GM18517 (cell line): ENCODE data around the gene ATP5PD.
"Not testable (repeated sequence)": the region's sequence is repeated elsewhere in the genome, so short reads cannot be mapped to it uniquely, and the experiment has no call there.

Experiments used
- ATAC-seq: cut with Tn5 transposase; IDR thresholded peaks from one replicate; pipeline ENCODE4 v1.9.1; 2021; ENCODE audit warnings: mild to moderate bottlenecking, moderate library complexity; ENCODE audit not compliant: unreplicated experiment

ATP5PD gene

GRCh38 chr17:75059369-75060345 is 12.9 kb upstream of the ATP5PD start:
- ATAC-seq = no peak

DNA sequence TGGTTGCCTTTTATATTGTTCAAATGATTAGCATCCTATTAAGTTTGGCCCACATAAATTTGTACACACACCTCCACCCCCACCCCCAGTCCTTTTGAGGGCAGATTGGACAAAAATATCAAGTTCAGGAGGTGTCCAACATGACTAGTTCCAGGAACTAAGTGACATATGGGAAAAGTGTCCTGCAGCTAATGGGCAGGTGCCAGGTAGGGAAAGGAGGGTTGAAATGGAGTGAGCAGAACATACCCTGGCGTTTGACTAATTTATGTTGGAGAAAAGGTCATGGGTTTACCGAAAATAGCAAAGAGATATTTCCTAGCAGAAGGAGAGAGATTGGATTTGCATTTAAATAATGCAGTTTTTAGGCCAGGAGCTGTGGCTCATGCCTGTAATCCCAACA is 5.2 kb upstream of the ATP5PD start:
- no peak for ATAC-seq

DNA sequence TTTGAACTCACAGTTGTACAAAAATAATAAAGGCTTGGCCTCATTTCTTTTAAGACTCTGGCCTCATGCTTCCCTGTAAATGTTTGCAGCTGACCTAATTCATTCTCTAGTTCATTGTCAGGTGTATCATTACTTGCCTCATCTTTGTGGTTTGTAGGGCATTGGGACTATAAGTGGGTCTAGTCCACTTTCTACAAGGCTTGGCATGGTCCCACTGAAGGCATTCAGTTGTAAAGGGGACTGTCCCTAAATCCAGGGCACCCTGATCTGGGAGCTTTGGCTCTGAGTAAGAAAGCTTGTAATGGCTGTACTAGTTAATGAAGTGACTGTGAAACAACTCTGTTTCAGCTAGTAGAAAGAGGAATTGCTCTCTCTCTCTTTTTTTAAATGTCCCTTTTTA is 2.9 kb upstream of the ATP5PD start:
- ATAC-seq = no peak

- no peak for ATAC-seq
Observed at GRCh38 chr17:75049057-75049456, 2.3 kb upstream of the ATP5PD start.

DNA sequence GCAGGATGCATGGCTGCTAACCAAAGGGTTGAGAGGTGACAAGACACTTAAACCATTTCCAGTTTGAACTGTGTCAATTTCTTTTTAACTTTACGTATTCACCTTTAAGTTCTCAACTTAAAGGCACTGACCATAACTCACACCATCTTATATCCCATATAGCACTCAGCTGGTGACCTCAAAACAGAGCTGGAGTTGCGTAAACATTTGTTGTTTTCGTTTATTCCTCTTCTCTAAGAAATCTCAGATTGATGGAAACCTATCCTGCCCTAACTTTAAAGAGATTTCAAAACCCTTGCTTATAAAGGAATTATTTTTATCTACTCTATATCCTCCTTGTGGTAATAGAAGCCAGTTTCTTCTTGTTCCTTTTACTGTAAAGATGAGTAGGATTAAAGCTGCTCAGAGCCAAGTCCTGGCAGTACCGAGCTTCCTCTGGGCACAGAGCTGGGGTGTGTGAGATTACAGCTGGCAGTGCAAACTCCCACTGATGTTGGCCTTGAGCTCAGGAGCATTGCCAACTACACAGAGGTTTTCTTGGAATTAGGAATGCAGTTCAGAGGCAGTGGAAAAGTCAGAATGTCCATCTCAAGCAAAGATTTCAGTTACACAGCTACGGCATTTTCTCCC is 1.6 kb upstream of the ATP5PD start:
- ATAC-seq = no peak

DNA sequence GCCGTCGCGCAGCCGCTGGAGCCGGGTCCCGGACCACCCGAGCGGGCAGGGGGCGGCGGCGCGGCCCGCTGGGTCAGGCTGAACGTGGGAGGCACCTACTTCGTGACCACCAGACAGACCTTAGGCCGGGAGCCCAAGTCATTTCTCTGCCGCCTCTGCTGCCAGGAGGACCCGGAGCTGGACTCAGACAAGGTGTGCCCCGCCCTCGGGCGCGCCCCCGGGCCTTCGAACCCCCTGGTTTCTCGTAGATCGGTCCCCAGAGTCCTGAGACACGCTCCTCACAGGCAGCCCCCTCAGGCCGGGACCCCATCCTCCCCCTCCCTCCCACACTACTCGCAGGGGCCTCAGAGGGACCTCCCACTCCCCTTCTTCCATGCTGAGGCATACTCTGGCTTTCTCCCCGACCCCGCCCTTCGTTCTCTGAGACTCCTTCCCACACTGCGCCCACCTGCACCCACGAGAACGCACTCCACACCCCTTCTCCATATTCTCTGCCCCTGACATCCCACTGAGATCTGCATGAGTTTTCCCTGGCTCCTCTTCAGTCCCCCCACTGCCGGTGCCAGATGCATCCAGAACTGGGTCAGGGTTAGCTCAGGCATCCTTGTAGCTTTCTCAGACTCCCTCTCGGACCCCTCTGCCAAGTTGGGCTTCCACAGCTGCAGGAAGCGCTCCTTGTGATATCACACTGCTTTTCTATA is 779 bp upstream of the ATP5PD start:
- peak; percentile 11 for ATAC-seq

DNA sequence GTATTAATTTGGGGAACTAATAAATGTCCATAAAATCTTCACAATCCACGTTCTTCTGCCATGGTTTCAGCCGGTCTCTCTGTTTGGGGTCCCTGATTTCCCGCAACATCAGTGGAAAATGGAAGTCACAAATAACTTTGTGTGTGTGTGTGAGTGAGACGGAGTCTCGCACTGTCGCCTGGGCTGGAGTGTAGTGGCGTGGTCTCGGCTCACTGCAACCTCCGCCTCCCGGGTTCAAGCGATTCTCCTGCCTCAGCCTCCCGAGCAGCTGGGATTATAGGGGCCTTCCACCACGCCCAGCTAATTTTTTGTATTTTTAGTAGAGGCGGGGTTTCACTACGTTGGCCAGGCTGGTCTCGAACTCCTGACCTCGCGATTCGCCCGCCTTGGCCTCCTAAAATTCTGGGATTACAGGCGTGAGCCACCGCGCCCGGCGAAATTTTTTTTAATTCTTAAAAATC is 793 bp downstream of the ATP5PD start:
- ATAC-seq = not testable (repeated sequence)

GRCh38 chr17:75044716-75045115 is 2.1 kb downstream of the ATP5PD start:
- no peak for ATAC-seq

GRCh38 chr17:75043789-75044188 is 3.0 kb downstream of the ATP5PD start:
- ATAC-seq = not testable (repeated sequence)

DNA sequence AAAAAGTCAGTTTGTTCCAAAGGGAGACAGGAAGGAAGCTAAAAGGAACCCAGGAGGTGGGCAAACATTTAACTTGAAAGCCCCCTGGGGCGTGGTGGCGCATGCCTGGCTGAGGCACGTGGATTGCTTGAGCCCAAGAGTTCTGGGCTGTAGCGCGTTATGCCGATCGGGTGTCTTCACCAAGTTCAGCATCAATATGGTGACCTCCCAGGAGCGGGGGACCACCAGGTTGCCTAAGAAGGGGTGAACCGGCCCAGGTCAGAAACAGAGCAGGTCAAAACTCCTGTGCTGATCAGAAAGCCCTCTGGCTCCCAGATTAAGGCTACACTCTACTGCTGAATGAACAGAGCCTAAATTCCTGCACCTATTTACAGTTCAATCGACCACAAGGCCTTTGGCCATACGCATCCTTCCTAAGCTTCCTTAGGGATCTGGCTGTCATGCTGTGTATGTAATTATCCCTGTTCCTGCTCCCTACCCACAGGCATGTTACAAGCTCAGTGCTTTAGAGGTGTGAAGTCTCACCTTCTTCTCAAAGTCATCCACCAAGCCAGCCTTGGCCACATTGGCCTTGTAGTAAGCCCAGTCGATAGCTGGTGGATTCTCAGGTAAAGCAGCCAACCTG is 5.0 kb downstream of the ATP5PD start:
- ATAC-seq = no peak

GRCh38 chr17:75039238-75039637 is 7.5 kb downstream of the ATP5PD start:
- ATAC-seq = no peak

- no peak for ATAC-seq
Observed at GRCh38 chr17:75036643-75037268, 10.0 kb downstream of the ATP5PD start.

DNA sequence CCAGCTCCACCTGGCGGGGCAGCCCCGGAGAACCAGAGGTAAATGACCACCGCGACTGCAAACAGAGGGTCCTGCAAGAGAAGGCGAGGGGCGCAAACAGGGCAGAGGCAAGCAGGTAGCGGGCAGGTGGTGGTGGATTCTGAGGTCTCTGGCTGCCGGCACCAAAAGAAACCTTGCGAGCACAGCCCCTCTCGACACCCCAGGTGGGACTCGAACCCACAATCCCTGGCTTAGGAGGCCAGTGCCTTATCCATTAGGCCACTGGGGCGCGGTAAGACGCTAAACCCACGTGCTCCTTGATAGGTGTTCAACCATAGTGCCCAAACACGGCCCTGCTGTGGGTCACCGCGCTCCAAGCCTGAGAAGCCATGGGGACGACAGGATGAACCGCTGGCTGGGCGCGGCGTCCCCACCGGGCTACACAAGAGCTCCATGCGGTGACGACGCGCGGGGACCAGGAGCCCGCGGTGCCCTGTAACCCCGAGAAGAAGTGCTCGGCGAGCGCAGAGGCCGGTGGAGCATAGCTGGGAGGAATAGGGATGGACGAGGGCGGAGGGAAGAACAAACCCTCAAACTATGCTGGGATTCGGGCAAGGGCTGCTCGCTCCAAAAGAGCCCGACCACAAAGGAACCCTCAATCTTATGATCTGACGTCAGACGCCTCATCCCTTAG is 12.4 kb downstream of the ATP5PD start:
- ATAC-seq = no peak

GRCh38 chr17:75033346-75034235 is 13.2 kb downstream of the ATP5PD start:
- no peak for ATAC-seq

DNA sequence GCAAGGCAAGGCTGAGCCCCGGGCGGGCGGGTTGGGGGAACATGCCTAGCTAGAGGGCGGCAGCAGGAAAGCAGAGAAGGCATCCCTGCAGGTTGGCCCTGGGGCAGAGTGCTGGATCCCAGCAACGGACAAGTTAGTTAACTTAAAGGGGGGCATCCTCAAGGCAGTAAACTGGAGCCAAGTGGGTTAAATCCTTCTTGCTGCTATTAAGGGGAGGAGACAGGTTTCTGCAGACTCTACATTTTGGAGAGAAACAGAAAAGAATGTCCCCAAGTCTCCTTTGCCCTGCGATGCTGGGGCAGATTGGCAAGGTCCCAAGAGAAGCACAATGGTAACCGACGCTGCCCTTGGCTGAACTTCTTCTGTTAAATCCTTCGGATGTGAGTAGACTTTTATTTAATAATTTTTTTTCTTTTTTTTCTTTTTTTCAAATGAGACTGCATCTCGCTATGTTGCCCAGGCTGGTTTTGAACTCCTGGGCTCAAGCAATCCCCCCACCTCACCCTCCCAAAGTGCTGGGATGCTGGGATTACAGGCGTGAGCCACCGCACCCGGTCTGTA is 14.0 kb downstream of the ATP5PD start:
- ATAC-seq = no peak

- ATAC-seq = no peak
Observed at GRCh38 chr17:75031972-75032719, 14.6 kb downstream of the ATP5PD start.

GRCh38 chr17:75030161-75030560 is 16.6 kb downstream of the ATP5PD start:
- ATAC-seq = no peak

- ATAC-seq = not testable (repeated sequence)
Observed at GRCh38 chr17:75026650-75027049, 20.1 kb downstream of the ATP5PD start.
